Upper lobe of left lung (tissue), 4 donors: ENCODE measurements around the gene SPDYC.

Experiments used
- EP300 ChIP-seq, 4 donors: sonication (generic); formaldehyde crosslinking; IDR thresholded peaks; one replicate each; pipeline ENCODE4 v1.5.1; 2017; ENCODE audit warnings: antibody characterized with exemption in 4 of 4, control low read depth in 2 of 4
- POLR2A ChIP-seq, 4 donors: fragments of 450-650 bp; IDR thresholded peaks; one replicate each; pipeline ENCODE4 v1.5.1; 2016 to 2017; ENCODE audit warnings: antibody characterized with exemption in 4 of 4, mild to moderate bottlenecking in 2 of 4
- TF ChIP-seq, protein P1 (sequence below), 6 experiments: fragments of 450-650 bp in 4 of 6; fragments of 200-600 bp in 2 of 6; sonication (generic) in 2 of 6; IDR thresholded peaks; one replicate each; pipeline ENCODE4 v1.5.1; 2016 to 2019; ENCODE audit warnings: antibody characterized with exemption in 6 of 6

DNA sequence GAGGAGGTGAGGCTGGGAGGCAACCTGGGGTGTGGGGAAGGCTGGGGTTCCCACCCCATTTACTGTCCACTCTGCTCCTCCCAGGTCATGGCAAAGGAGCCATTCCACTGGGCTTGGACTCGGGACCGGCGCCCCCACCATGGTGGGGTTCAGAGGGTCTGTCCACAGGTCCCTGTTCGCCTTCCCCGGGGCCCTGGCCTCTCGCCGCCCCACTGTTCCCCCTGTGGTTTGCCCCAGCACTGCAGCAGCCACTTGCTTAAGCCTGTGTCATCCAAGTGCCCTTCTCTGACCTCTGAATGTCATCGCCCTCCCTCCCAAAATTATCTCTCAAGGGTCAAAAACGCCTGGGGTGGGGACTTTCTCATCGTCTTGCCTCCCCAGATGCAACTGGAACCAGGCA lies 2.6 kb downstream of the SPDYC start:
- TF ChIP-seq, protein P1, sequence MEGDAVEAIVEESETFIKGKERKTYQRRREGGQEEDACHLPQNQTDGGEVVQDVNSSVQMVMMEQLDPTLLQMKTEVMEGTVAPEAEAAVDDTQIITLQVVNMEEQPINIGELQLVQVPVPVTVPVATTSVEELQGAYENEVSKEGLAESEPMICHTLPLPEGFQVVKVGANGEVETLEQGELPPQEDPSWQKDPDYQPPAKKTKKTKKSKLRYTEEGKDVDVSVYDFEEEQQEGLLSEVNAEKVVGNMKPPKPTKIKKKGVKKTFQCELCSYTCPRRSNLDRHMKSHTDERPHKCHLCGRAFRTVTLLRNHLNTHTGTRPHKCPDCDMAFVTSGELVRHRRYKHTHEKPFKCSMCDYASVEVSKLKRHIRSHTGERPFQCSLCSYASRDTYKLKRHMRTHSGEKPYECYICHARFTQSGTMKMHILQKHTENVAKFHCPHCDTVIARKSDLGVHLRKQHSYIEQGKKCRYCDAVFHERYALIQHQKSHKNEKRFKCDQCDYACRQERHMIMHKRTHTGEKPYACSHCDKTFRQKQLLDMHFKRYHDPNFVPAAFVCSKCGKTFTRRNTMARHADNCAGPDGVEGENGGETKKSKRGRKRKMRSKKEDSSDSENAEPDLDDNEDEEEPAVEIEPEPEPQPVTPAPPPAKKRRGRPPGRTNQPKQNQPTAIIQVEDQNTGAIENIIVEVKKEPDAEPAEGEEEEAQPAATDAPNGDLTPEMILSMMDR (IDR thresholded peaks at IDR 0.05): no peak
- TF ChIP-seq EP300 (IDR thresholded peaks at IDR 0.05) (no peak), POLR2A (IDR thresholded peaks at IDR 0.05) (no peak)
